ENCODE measurements around the gene APAF1. TPM values are rescaled to one million over a fixed set of nuclear protein-coding genes. Genes with fewer than 3 reads are reported as not detected.
A peak's percentile ranks its signal among the peaks of the same experiment; 100 is the strongest.
"Not testable (repeated sequence)": the region's sequence is repeated elsewhere in the genome, so short reads cannot be mapped to it uniquely, and the experiment has no call there.

APAF1 gene, protein sequence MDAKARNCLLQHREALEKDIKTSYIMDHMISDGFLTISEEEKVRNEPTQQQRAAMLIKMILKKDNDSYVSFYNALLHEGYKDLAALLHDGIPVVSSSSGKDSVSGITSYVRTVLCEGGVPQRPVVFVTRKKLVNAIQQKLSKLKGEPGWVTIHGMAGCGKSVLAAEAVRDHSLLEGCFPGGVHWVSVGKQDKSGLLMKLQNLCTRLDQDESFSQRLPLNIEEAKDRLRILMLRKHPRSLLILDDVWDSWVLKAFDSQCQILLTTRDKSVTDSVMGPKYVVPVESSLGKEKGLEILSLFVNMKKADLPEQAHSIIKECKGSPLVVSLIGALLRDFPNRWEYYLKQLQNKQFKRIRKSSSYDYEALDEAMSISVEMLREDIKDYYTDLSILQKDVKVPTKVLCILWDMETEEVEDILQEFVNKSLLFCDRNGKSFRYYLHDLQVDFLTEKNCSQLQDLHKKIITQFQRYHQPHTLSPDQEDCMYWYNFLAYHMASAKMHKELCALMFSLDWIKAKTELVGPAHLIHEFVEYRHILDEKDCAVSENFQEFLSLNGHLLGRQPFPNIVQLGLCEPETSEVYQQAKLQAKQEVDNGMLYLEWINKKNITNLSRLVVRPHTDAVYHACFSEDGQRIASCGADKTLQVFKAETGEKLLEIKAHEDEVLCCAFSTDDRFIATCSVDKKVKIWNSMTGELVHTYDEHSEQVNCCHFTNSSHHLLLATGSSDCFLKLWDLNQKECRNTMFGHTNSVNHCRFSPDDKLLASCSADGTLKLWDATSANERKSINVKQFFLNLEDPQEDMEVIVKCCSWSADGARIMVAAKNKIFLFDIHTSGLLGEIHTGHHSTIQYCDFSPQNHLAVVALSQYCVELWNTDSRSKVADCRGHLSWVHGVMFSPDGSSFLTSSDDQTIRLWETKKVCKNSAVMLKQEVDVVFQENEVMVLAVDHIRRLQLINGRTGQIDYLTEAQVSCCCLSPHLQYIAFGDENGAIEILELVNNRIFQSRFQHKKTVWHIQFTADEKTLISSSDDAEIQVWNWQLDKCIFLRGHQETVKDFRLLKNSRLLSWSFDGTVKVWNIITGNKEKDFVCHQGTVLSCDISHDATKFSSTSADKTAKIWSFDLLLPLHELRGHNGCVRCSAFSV (N-terminal part only)
- 10 to 100 TPM; 10.4 to 11.6 TPM for total RNA-seq
- polyA plus RNA-seq = 1 to 10 TPM; 1.9 to 2.8 TPM

DNA sequence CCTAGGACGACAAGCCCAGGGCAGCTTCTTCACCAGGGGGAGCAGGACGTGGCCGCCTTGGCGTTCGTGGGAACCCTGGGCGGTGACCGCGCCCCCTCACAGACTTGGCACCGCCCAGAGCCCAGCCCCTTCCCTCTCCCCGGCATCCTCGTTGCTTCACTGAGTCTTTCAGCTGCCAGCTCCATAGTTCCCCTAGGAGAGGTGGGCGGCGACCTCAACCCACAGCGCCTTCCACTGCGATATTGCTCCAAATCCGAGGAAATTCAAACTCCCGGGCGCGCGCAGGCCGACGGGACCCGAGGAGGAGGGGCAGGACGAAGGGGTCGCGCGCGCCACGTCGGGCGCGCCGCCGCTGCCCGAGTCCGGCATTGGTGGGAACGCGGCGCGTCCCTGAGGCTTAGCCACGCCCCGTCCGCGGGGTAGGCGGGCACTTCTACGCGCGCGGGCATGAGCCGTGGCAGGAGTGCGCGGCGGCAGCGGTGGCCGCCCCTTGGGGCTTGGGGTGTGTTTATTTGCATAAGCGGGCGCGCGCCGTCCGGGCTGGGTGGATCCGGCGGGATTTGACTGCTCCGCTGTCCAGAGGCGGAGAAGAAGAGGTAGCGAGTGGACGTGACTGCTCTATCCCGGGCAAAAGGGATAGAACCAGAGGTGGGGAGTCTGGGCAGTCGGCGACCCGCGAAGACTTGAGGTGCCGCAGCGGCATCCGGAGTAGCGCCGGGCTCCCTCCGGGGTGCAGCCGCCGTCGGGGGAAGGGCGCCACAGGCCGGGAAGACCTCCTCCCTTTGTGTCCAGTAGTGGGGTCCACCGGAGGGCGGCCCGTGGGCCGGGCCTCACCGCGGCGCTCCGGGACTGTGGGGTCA, at the start of gene APAF1, which contains the start of gene IKBIP:
TSS of gene APAF1 (plus strand) at position 579 of the 860 bp plus-strand sequence. CDS start 3,070 bp downstream, outside the sequence.
TSS of gene IKBIP (minus strand) at position 77 of the 860 bp plus-strand sequence. CDS start 87 bp downstream, outside the sequence.
- Histone ChIP-seq H3K9me3 (ENCODE audit: control insufficient read depth in 4 of 4, low read length in 3 of 4) (no peaks in the 10 kb centered on the region), H3K4me3 (ENCODE audit: low read depth in 1 of 3, low read length in 3 of 3) (peak within 1 kb of the TSS; percentile 90 to 97 (median 95)), H3K36me3 (ENCODE audit: control insufficient read depth in 4 of 4, insufficient read depth in 3 of 4, low read depth in 1 of 4, low read length in 3 of 4) (peaks cover 2 to 10% (median 8%) of the 10 kb centered on the region in 4 donors), H3K4me1 (ENCODE audit: control insufficient read depth in 4 of 4, insufficient read depth in 4 of 4, low read length in 3 of 4) (peaks cover 0 to 18% (median 10%) of the 10 kb centered on the region in 4 donors), H3K27me3 (ENCODE audit: control insufficient read depth in 4 of 4, insufficient read depth in 4 of 4, low read length in 3 of 4) (no peaks in the 10 kb centered on the region), H3K27ac (ENCODE audit: low read depth in 1 of 2, low read length in 2 of 2) (peak within 1 kb of the TSS; percentile 85 to 89), H3K9ac (ENCODE audit: low read depth in 1 of 2, low read length in 2 of 2) (peak within 1 kb of the TSS; percentile 72 to 77)
- peak; percentile 97 for DNase-seq (ENCODE audit: low spot score)
- TF ChIP-seq RXRA (IDR thresholded peaks at IDR 0.05) (no peak), MAX (IDR thresholded peaks at IDR 0.05) (no peak), FOXA1 (IDR thresholded peaks at IDR 0.05) (no peak), JUND (IDR thresholded peaks at IDR 0.05) (no peak), REST (IDR thresholded peaks at IDR 0.05) (peak; percentile 82), TAF1 (conservative IDR thresholded peaks at IDR 0.05) (peak; percentile 88), HNF4G (IDR thresholded peaks at IDR 0.05) (no peak), NR2F2 (IDR thresholded peaks at IDR 0.05) (no peak), SP1 (IDR thresholded peaks at IDR 0.05) (peak; percentile 51), RAD21 (IDR thresholded peaks at IDR 0.05) (no peak), YY1 (IDR thresholded peaks at IDR 0.05) (peak; percentile 69), FOXA2 (IDR thresholded peaks at IDR 0.05) (no peak)
- TF ChIP-seq, protein P1, sequence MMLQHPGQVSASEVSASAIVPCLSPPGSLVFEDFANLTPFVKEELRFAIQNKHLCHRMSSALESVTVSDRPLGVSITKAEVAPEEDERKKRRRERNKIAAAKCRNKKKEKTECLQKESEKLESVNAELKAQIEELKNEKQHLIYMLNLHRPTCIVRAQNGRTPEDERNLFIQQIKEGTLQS (IDR thresholded peaks at IDR 0.05) = no peak
- under 1% methylated on average over 91 of the region's 91 CpGs for WGBS

GRCh38 chr12:98597313-98597712, 47.8 kb upstream of the APAF1 start:
- not testable (repeated sequence) for H3K27ac ChIP-seq (ENCODE audit: low read depth in 1 of 2, low read length in 2 of 2); H3K27me3 ChIP-seq (ENCODE audit: control insufficient read depth in 4 of 4, insufficient read depth in 4 of 4, low read length in 3 of 4); H3K4me3 ChIP-seq (ENCODE audit: low read depth in 1 of 3, low read length in 3 of 3); H3K9ac ChIP-seq (ENCODE audit: low read depth in 1 of 2, low read length in 2 of 2); DNase-seq (ENCODE audit: low spot score); H3K9me3 ChIP-seq (ENCODE audit: control insufficient read depth in 4 of 4, low read length in 3 of 4)
- peaks cover 10 to 55% (median 46%) of the 10 kb centered on the region in 4 donors for H3K36me3 ChIP-seq (ENCODE audit: control insufficient read depth in 4 of 4, insufficient read depth in 3 of 4, low read depth in 1 of 4, low read length in 3 of 4)
- peaks cover 0 to 14% (median 7%) of the 10 kb centered on the region in 4 donors for H3K4me1 ChIP-seq (ENCODE audit: control insufficient read depth in 4 of 4, insufficient read depth in 4 of 4, low read length in 3 of 4)
- WGBS = 93% methylated on average over 5 of the region's 5 CpGs

Measured in liver (tissue), 9 donors.